Stimulated activated CD8-positive, alpha-beta memory T cell treated with anti-CD3 and anti-CD28 coated beads, Interleukin-7, amount 100 ng/mL, for 48 hours (primary cell): Measurements from ENCODE around the gene GLE1.
"Not testable (repeated sequence)": the region's sequence is repeated elsewhere in the genome, so short reads cannot be mapped to it uniquely, and the experiment has no call there.

Experiments used
- DNase-seq, 2 donors: peaks; one replicate each; pipeline ENCODE4 v3.0.0-alpha.2; 2020; ENCODE audit warnings: low read depth in 1 of 2; ENCODE audit errors: extremely low read depth in 1 of 2

Gene GLE1

DNA sequence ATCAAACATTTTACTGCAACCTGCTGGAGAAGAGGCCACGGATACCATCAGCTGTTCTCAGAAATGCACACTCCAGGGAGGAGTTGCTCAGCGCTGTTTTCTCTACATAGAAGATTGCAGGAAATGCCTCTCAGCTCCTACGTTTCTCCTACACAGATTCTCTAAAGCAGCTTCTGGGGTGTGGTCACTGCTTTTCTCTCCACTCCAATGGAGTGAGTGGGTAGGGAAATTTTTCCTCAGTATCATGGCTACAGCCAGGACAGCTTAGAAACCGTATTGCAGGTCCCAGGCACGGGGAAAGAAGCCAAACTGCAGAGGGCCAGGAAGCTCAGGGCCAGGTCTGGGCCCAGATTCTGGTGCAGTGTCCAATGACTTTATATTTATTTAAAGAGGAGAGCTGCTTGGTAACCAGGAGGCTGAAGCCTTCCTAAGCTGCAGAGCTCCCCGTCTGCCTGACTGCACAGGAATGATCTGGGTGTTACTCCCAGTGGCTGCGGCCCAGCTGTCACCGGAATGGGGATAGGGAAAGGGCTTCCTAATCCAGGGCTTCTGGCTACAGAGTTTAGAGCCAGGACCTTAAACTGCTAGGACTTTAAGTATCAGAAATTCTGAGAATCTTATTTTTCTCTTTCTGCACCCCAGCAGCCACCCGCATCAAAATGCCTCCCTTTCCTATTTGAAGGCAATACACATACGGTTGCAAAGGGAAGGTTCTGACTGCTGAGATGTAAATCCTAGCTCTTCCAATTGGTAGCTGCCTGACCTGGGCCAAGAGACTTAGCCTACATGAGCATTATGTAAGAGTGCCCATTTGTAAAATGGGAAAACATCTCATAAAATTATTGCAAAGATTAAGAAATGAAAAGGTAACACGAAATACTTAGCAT lies 46.5 kb downstream of the GLE1 start:
- DNase-seq, result no peak

DNA sequence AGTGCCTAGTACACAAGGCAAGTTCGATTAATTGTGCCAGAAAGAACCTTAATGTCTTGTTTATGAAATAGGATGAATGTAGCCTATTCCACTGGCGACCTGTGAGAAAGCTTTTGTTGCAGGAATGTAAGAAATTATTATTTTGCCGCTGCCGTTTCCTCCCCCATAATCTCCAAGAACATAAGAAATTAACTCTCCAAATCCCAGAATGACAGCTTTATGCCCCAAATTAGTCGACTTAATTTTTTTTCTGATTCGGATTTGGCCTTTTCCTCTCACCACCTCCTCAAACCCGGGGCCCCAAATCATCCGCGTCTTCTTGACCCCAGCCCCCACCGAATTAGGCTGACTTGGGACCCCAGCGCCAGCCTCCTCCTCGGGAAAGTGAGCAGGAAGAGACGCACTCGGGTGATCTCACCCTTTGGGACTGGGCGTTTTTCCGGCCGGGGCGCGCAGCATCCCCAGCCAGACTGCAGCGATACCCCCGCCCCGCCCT lies 47.2 kb downstream of the GLE1 start:
- no peak for DNase-seq

DNA sequence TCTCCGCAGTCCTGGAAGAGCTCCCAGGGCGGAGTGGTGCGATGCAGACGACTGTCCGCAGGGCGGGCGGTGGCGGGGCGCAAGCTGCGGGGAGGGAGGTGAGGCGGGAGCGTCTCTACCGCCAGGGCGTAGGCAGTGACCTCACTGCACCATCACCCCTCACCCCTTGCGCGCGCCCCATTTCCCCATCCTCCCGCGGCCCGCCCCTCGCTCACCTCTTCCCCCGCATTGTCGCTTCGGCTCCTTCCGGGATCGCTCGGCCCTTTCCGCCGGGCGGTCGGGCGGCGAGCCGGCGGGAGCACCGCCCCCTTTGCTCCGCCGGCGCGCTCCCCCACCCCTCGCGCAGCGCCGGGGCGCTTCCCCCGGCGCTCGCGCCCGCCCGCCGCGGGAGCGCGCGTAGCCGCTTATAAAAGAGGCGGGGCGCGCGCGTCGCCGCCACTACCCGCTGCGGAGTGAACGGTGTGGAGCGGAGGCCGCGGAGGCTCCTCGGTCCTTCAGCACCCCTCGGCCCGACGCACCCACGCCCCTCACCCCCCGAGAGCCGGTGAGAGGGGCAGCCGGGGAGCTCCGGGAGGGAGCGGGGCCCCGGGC lies 47.7 kb downstream of the GLE1 start, which contains the start of gene SPTAN1:
SPTAN1 (plus strand) TSS at position 435 of the 591 bp plus-strand sequence. CDS start 14,154 bp downstream, outside the sequence.
- DNase-seq, result peak; percentile 87 to 92

DNA sequence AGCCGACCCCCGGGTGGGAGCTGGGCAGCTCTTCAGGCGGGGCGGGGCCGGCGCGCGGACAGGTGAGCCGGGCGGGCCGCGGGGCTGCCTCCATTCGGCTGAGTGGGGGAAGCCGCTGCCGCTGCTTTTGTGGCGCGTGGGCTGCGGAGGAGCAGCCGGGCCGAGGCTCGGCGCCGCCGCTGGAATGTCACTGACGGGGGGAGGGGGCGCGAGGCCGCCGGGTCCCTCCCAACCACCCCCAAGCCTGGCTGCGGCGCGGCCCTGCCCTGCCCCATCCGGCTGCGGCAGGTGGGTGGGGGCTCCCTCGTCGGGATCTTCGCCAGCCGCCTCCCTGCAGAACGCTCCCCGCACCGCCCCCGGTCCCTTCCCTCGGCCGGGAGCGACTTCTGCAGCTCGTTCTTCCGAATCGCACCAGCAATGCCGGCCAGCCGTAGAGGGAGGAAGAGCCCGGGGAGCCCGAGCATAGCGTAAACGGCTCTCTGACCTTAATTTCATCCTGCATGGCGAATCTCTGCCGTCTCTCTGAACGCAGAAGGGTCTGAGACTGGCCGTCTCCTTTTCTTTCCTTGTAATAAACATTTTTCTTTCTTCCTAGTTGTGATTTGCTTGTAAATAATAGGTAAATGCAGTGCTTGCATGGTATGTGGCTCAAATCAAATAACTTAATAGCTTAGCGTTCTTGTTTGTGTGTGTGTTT lies 48.4 kb downstream of the GLE1 start:
- peak in 1 of 2 donors; percentile 21 for DNase-seq

DNA sequence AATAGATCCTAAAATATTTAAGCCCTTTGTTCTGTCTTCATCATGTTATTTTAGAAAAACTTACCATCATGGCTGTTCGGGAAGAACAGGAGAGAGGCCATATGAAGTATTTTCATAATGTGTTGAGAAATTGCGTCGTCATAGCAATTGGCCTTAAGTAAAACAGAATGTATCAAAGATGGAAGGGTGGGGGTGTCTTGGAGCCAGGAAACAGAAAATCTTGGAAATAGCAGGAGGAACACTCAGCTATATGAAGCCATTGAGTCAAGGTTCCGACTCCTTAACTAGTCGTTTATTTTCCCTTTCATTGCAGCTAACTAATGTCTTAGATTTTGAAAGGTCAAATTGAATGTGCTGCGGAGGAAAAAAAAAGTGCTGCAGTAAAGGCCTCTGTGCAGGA lies 49.2 kb downstream of the GLE1 start:
- DNase-seq, result no peak

DNA sequence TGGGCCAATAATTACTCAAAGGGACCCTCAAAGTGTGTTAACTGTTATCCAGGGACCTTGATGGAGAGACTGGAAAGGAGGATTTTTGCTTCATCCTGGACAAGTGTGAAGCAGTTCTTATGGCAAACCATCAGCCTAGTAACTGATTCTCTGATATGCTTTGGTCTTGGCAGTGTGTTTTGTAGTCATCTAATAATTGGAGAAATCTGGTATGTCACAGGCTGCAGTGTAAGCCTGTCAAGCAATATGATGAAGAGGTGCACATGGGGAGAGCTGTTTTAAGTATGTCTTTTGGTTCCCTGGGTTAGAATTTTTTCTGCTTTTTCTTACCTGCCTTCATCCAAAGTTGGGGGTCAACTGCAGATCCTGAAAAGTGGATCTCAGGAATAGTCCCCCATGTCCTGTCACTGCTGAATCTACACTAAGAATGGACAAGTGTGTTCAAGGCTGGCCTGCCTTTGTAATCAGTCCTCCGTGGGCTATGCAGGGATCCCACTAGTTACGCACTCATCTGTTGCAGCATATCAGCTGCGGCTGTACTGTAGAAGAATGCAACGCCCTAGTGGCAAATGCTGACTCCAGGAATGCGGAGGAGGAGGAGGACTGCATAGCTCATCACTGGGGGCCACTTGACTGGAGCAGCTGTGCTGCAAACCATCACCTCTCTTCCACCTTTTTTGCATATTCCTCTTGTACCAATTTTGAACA lies 49.8 kb downstream of the GLE1 start:
- no peak for DNase-seq

DNA sequence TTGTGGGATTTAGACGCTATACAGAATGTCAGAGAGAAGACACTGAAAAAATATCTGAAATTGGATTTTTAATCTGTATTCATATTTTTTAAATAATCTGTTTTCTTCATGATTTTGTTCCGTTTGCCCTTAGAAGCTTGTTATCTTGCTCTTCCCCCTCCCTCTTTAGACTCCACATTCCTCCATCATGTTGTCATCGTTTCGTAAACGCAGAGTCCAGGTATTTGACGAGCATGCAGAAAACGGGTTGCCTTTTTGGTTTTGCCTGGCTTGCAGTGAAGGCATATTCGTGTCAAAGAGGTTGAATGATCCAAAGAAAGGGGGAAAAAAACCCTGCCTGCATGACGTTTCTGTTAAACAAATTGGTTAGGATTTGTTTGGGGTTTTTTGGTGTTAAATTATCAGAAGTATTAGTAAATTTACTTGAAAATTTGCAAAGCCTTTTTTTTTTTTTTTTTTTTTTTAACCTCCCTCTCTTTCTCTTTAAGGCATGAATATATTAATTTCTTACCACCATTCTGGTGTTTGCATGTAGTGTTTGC lies 50.7 kb downstream of the GLE1 start:
- DNase-seq, result no peak

DNA sequence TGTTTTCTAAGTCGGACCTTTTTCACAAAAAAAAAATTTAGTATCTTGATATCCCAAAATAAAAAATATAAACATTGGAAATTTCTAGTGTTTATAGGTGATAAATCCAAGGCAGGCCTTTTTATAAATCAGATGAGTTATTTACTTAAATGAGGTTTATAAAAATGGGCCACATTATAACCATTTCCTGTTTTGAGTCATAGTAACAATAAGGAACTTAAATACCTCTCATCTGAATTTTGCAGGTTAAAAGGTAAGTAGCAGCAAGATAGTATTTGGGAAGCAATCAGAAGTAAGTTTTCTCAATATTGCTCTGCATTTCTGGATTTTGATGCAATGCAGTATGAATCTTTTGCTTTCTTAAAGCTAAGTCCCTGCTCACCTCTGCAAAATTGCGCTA lies 51.8 kb downstream of the GLE1 start:
- DNase-seq, result no peak

DNA sequence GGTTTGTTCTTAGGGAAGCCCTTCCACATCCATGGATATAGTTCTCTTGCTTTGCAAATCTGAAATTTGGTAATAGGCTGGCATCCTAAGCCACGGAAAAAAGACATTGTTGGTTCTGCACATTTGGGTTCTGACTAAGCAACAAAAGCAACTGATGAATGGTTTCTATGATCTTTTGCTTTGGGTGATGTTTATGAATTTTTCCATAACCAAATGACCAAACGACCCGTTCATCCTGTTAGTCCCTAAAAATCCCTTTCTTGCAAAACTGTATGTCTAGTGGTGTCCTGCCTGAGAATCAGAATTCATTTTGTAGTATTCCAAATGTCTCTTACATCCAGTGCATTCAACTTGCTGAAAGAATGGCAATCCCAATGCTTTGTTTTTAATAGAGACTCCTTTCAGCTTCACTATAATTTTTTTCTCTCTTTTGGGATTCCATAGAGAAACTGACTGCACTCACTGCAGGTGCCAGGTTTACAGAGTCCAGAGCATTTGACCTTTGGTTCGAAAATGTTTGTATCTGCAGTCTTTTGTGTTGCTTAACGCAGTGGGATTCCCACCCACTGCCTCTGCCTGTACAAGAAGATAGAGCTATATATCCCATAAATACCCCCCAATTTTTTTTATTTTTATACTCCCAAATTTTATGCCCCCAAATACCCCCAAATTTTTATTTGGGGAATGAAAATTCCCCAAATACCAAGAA lies 52.6 kb downstream of the GLE1 start:
- no peak for DNase-seq

DNA sequence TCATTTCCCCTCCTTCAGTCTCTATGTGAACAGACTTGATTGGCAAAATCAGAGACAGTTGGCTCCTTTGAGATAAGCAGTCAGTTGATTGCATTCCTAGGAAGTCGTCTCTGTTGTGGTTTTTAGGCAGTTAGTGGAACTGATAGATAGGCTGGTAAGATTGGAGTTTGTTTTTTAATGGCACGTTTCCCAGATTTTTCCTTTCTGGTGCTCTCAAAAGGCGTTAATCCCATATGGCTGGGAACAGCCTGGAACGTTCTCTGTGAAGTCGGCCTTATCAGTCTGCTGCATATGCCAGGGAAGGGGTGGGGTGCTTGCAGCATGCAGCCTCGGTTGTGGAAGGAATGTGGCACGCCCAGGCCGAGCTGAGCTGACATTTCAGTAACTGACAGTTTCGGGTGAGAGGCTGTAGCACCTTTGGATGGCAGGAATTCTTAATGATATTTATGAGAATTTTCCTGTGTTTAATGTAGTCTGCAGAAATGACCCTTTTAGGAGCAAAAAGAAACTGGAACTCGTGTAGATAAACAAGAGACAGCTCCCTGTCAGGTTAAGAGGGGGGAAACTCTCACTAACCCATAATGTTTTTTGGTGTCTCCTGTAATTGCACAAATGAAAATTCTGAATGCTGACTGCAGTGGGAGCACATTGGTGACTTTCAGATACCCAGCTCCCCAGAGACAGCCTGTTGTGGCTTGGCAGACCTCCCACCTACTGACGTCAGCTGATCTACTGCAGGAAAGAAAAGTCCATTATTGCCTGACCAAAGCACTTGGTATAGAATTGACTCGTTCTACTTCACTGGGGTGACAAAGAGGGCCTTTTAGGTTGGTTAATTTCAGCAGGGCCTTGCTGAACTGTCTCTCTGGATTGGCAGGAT lies 54.2 kb downstream of the GLE1 start:
- DNase-seq, result peak; percentile 41 to 73

DNA sequence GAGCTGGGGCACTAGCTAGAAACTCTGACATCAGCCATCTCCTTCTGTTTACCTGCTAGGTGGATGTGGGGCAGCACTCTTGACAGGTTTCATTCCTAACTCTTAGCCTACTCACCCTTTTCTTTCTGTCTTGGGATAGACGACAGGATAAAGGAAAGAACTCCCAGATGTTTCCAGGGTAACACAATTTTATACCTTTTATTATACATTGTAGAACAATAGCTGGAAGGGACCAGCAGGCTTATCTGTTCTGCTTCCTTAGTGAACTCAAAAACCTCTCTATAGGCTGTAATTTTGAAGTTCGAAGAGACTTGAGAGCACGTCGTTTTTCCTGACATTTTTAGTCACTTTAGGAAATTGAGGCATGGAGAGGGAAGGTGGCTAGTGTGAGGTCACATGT lies 61.1 kb downstream of the GLE1 start:
- DNase-seq, result no peak

DNA sequence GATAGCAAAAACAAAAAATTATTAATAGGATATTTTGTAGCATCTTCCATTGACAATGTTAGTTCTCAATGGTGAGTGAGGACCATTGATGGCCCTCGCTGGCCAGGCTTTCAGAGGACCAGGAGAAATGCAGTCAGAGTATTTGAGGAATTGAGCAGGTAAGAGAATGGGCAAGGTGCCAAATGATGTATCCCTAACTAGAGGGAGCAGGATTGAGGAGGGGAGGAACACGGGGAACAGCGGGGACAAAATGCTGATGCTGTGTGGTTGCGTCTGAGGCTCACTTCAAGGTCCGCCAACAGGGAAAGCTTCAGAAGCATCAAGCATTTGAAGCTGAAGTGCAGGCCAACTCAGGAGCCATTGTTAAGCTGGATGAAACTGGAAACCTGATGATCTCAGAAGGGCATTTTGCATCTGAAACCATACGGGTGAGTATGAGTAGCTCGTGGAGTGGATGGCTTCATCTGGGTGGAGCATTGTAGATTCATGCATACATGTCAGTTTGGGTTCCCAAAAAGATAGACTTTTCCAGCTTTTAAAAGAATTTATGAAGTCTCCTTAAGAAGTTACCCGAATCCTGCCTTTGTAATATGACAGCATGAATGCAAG lies 64.1 kb downstream of the GLE1 start:
- no peak for DNase-seq

DNA sequence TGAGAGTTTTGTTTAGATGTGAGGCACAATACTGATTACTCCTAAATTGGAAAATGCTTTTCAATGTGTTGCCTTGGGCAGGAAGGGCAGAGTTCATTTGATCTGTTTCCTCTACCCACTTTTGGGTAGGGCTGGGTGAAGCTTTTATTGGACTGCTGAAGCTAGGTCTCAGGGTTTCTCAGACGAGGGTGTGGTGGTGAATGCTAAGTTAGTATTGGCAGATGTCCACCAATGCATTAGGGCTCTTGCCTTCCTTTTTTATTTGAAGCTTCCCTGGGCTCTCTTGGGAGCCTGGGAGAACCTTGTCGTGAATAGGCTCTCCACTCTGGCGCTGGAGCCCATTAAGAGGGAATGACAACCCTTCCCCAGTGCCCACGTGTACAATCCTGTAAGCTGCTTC lies 71.0 kb downstream of the GLE1 start:
- no peak for DNase-seq

DNA sequence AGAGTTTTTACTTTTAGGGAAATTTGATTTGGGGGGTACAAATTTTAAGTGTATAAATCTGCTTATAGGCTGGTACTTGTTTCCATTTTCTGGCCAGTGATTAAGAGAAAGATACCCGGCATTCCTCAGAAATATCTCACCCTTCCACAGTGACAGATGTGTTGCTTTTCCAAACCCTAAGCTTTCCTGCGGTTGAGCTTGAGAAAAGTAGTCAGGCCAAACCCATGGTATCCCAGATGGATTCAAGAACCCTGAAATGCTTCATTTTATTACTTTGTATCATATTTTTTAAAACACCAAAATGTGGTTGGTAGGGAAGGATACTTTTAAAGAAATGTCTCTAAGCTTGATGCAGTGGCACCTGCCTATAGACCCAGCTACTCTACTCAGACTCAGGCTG lies 71.4 kb downstream of the GLE1 start:
- DNase-seq, result no peak

DNA sequence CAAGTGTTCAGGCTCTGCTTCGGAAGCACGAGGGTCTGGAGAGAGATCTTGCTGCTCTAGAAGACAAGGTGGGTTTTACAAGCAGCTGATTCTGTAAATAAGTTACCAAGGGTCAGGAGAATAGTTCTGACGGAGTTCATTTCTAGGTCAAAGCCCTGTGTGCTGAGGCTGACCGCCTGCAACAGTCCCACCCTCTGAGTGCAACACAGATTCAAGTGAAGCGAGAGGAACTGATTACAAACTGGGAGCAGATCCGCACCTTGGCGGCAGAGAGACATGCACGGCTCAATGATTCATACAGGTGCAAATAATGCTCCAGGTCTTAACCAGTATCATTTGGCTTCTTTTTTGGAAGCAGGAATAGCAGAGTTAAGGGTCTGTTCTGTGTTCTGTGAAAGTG lies 72.7 kb downstream of the GLE1 start:
- DNase-seq, result no peak

DNA sequence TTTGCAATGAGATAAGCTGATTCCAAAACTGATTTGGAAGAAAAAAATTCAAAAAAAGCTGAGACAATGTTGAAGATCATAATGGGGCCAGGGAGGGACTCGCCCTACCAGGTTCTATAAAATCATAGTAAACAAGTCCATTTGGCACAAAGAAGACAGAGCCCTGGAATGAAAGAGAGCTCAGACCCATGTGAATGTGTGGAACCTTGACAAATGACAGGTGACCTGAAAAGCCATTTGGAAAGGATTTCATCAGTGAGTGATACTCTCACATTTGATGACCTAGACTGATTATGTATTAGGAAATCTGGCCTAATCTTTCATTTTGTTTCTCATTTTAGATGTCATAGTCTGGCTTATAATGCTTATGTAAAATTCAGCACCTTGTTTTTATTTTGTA lies 74.7 kb downstream of the GLE1 start:
- no peak for DNase-seq

DNA sequence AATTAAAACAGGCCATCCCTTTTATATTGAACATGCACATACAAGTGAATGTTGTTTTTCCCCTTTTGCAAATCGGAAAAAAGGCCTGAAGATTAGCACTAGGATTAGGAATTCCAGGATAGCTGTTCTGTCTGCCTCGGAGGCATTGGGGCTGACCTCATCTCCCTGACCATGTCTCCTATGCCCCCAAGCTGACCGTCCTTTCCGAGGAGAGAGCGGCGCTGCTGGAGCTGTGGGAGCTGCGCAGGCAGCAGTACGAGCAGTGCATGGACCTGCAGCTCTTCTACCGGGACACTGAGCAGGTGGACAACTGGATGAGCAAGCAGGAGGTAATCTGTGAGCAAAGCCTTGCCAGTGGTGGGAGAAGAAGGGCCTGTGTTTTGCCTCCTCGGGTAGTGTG lies 76.2 kb downstream of the GLE1 start:
- no peak for DNase-seq

DNA sequence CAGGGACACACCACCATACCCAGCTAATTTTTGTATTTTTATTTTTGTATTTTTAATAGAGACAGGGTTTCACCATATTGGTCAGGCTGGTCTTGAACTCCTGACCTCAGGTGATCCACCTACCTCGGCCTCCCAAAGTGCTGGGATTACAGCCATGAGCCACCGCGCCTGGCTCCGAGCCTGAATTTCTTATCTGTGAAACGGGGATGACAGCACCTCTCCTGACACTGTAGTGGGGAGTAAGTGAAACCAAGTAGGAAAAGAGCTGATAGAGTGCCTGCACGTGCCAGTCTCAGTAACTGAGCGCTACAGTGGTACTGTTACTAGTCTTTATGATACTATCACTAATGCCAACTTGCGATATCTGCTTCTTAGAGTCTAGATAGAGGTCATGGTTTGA lies 80.6 kb downstream of the GLE1 start:
- DNase-seq, result not testable (repeated sequence)

DNA sequence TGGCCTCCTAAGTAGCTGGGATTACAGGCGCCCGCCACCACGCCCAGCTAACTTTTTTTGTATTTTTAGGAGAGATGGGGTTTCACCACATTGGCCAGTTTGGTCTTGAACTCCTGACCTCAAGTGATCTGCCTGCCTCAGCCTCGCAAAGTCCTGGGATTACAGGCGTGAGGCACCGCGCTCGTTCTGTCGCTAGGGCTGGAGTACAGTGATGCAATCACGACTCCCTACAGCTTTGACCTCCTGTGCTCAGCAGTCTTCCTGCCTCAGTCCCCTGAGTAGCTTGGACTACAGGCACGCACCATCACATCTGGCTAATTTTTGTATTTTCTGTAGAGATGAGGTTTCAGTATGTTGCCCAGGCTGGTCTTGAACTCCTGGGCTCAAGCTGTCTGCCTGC lies 82.4 kb downstream of the GLE1 start:
- DNase-seq, result not testable (repeated sequence)
